ENCODE results near the gene RAB3C.

The RAB3C gene

DNA sequence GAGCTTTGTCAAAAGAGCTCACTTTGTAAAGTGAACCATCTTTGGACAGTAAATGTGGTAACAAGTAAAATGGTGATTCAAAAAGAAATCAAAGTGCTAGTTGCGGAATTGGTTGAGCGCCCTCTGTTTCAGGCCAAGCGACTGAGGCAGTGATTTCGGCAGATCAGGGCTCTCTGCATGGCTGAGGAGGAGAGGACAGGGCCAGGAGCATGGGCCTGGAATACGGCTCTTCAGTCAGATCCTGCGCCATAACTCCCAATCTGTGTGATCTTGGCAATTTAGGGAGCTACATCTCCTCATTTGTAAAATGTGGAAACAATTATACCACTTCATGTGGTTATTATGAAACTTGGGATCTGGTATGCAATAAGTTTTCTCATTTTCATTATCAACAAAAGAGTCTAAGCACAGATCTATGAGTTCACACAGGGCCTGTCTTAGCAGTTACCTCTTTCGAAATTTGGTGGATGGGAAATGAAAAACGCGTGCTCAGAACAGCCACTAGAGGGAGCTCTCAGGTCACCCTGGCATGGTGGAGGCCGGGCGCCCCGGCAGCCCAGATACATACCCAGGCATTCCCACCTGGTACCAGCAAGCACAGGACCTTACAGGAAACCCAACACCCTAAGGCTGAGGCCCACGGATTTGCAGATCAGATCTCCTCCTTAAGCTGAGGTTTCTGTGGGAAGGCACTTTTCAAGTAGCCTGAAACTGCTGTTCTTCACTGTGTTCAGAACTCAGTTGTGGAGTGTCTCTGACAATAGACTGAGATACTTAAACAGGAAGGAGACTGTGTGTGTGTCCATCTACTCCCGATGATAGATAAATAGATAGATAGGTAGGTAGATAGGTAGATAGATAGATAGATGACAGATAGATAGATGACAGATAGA is 303.7 kb downstream of the RAB3C start:
- DNase-seq (ENCODE audit: extremely low read depth, low read depth) = no peak
- TF ChIP-seq CTCF (IDR thresholded peaks at IDR 0.05; ENCODE audit: low read depth, low read length) = peak; percentile 93

- no peak for TF ChIP-seq CTCF (IDR thresholded peaks at IDR 0.05; ENCODE audit: low read depth, low read length)
- no peak for DNase-seq (ENCODE audit: extremely low read depth, low read depth)
Measured at GRCh38 chr5:58887311-58887710, 304.4 kb downstream of the RAB3C start.

GRCh38 chr5:58887721-58888409 is 305.0 kb downstream of the RAB3C start:
- no peak for TF ChIP-seq CTCF (IDR thresholded peaks at IDR 0.05; ENCODE audit: low read depth, low read length)

DNA sequence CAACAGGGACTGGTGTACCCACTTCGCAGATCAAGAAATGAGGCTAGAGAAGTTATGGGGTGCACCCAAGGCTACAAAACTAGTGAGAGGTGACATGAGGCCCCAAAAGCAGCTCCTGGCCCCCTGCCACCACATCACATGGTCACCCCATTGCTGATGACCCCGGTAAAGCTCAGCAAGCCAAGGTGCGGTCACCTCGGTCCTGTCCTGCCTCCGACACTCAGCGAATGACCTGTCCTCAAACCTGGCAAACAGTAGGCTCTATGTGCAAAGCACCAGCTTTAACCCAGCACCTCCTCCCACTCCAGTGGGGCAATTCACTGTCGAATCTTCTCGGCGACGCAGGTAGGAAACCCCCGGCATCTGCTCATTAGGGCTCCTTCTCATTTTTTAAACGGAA is 307.4 kb downstream of the RAB3C start:
- no peak for TF ChIP-seq CTCF (IDR thresholded peaks at IDR 0.05; ENCODE audit: low read depth, low read length)

More at GRCh38 chr5:58887721-58888409, 305.0 kb downstream of the RAB3C start:
- DNase-seq (ENCODE audit: extremely low read depth, low read depth) = no peak

GRCh38 chr5:58890701-58891085 is 307.8 kb downstream of the RAB3C start:
- TF ChIP-seq CTCF (IDR thresholded peaks at IDR 0.05; ENCODE audit: low read depth, low read length) = no peak
- no peak for DNase-seq (ENCODE audit: extremely low read depth, low read depth)

More for the DNA sequence above, 307.4 kb downstream of the RAB3C start:
- DNase-seq (ENCODE audit: extremely low read depth, low read depth) = no peak

GRCh38 chr5:58891086-58891970 is 308.5 kb downstream of the RAB3C start:
- no peak for DNase-seq (ENCODE audit: extremely low read depth, low read depth)
- peak; percentile 74 for TF ChIP-seq CTCF (IDR thresholded peaks at IDR 0.05; ENCODE audit: low read depth, low read length)

Measured in AG09319 (cell line).